MCF 10A (cell line): ENCODE results near the gene PTPN3. TPM values are rescaled to one million over a fixed set of nuclear protein-coding genes. Genes with fewer than 3 reads are reported as not detected.

ENCODE experiments used
- BruUV-seq: library from RNA; stranded (reverse); fragments of 400-500 nt; replicated peaks from 2 replicates; lab custom pipeline; 2021; lab: Mats Ljungman, UMichigan
- CTCF ChIA-PET: fragments of 300-600 bp; sonication (Branson Sonifier 250); formaldehyde crosslinking; extraction: SDS; loops from one replicate; lab custom pipeline; 2021; ENCODE audit warnings: antibody characterized with exemption, inconsistent platforms; lab: Yijun Ruan, JAX
- POLR2A ChIA-PET: fragments of 300-600, 350-650 bp; sonication (Branson Sonifier 250); formaldehyde crosslinking; extraction: SDS; loops from one replicate; lab custom pipeline; 2020; ENCODE audit warnings: antibody characterized with exemption, inconsistent platforms; lab: Yijun Ruan, JAX
- DNase-seq: peaks from one replicate; pipeline ENCODE4 v3.0.0-alpha.2; 2018; ENCODE audit not compliant: unreplicated experiment
- H3K27ac Mint-ChIP-seq: one replicate; pipeline ENCODE4 v1.8.0; 2022; ENCODE audit warnings: mild to moderate bottlenecking, low read depth, mixed read lengths; ENCODE audit not compliant: unreplicated experiment
- H3K27me3 Mint-ChIP-seq: one replicate; pipeline ENCODE4 v1.8.0; 2022; ENCODE audit warnings: mixed read lengths; ENCODE audit not compliant: insufficient read depth, unreplicated experiment
- H3K36me3 Mint-ChIP-seq: one replicate; pipeline ENCODE4 v1.8.0; 2022; ENCODE audit warnings: mild to moderate bottlenecking, moderate library complexity, mixed read lengths; ENCODE audit not compliant: insufficient read depth, unreplicated experiment
- H3K4me1 Mint-ChIP-seq: one replicate; pipeline ENCODE4 v1.8.0; 2022; ENCODE audit warnings: mixed read lengths; ENCODE audit not compliant: insufficient read depth, unreplicated experiment
- H3K4me3 Mint-ChIP-seq: one replicate; pipeline ENCODE4 v1.8.0; 2022; ENCODE audit warnings: mild to moderate bottlenecking, moderate library complexity, mixed read lengths; ENCODE audit not compliant: unreplicated experiment
- H3K9me3 Mint-ChIP-seq: one replicate; pipeline ENCODE4 v1.8.0; 2022; ENCODE audit warnings: mixed read lengths; ENCODE audit not compliant: unreplicated experiment
- intact Hi-C: fragments of 100-400 bp; cut with micrococcal nuclease; formaldehyde crosslinking; loops from 2 replicates; pipeline ENCODE4 v1.14.1; 2022
- total RNA-seq: library from RNA; stranded (reverse); gene quantifications from 2 replicates; pipeline ENCODE4 v1.2.3, GENCODE V29; 2022
- TF ChIP-seq, protein P1 (sequence below): fragments of 200-600 bp; IDR thresholded peaks from one replicate; pipeline ENCODE4 v1.8.0; 2022; ENCODE audit warnings: antibody characterized with exemption, mild to moderate bottlenecking; ENCODE audit not compliant: unreplicated experiment

The PTPN3 gene
- total RNA-seq, 1 experiment from 2014 or later = 6.9 TPM

DNA sequence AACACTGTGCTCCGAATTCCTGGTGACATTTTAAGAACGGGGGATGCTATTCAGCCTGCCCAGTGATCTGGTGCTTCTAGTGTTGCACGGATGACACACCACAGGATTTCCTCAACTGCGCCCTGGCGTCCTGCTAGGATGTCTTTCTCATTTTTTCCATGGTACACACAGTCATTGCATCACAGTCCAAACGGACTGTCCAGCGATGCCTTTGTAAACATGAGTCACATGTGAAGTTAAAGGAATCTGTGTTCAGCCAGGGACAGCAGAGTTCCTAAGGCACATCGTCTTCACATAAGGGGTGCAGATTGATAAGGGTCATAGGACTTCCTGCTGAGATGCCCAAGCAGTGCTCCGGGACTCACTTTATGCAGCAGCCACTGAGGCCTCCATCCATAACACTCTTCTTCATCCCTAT, 9.3 kb upstream of the PTPN3 start:
- no TSS peak for BruUV-seq
- ChIA-PET CTCF (interaction anchor here (0.6 to 2.3 kb wide), 2 partner anchors 11 to 1954 kb away, joined by 4 to 6 read pairs; no protein-coding TSS in a partner anchor), POLR2A (interaction anchor here (3.3 kb wide), 1 partner anchor 10 kb away, joined by 13 read pairs; the partner anchor contains the start of gene PTPN3)
- DNase-seq = peak; percentile 89
- H3K36me3 Mint-ChIP-seq = no peaks in the 10 kb centered on the region
- no peaks in the 10 kb centered on the region for H3K9me3 Mint-ChIP-seq
- intact Hi-C loops = no loop called here
- TF ChIP-seq, protein P1, sequence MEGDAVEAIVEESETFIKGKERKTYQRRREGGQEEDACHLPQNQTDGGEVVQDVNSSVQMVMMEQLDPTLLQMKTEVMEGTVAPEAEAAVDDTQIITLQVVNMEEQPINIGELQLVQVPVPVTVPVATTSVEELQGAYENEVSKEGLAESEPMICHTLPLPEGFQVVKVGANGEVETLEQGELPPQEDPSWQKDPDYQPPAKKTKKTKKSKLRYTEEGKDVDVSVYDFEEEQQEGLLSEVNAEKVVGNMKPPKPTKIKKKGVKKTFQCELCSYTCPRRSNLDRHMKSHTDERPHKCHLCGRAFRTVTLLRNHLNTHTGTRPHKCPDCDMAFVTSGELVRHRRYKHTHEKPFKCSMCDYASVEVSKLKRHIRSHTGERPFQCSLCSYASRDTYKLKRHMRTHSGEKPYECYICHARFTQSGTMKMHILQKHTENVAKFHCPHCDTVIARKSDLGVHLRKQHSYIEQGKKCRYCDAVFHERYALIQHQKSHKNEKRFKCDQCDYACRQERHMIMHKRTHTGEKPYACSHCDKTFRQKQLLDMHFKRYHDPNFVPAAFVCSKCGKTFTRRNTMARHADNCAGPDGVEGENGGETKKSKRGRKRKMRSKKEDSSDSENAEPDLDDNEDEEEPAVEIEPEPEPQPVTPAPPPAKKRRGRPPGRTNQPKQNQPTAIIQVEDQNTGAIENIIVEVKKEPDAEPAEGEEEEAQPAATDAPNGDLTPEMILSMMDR = no peak
- no peaks in the 10 kb centered on the region for H3K27me3 Mint-ChIP-seq
- H3K4me1 Mint-ChIP-seq = peaks cover 14% of the 10 kb centered on the region
- H3K4me3 Mint-ChIP-seq = no peak overlapping the region
- H3K27ac Mint-ChIP-seq = no peak overlapping the region

DNA sequence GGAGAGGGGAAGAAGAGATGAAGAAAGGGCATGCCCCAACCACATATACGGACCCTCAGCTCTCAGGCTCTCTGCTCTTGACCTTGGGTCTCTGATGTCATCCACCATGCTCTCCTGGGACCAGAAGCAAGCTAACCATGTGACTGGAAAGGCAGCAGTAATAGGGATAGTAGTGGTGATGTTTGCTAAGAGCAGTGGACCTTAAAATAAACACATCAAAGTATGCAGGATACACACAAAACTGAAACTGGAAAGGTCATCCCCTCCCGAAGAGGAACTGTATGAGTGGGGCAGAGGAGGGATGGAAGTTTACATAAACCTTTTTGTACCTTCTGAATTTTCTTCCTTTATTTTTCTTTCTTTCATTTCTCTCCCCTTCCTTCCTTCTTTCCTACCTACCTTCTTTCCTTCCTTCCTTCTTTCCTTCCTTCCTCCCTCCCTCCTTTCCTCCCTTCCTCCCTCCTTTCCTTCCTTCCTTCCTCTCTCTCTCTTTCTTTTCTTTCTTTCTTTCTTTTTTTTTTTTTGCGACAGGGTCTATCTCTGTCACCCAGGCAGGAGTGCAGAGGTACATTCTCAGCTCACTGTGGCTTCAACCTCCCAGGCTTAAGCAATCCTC, 8.1 kb upstream of the PTPN3 start:
- intact Hi-C loops = no loop called here
- ChIA-PET POLR2A (interaction anchor here (1.1 kb wide), 1 partner anchor 11 kb away, joined by 3 read pairs; no protein-coding TSS in a partner anchor), CTCF (interaction anchor here (0.9 to 1.2 kb wide), 3 partner anchors 10 to 68 kb away, joined by 3 to 5 read pairs (median 4); no protein-coding TSS in a partner anchor)
- TF ChIP-seq, protein P1 = no peak
- DNase-seq = no peak
- no peaks in the 10 kb centered on the region for H3K9me3 Mint-ChIP-seq
- H3K27me3 Mint-ChIP-seq = peaks cover 11% of the 10 kb centered on the region
- no TSS peak for BruUV-seq
- H3K27ac Mint-ChIP-seq = no peak overlapping the region
- peaks cover 14% of the 10 kb centered on the region for H3K4me1 Mint-ChIP-seq
- H3K36me3 Mint-ChIP-seq = no peaks in the 10 kb centered on the region
- H3K4me3 Mint-ChIP-seq = no peak overlapping the region

DNA sequence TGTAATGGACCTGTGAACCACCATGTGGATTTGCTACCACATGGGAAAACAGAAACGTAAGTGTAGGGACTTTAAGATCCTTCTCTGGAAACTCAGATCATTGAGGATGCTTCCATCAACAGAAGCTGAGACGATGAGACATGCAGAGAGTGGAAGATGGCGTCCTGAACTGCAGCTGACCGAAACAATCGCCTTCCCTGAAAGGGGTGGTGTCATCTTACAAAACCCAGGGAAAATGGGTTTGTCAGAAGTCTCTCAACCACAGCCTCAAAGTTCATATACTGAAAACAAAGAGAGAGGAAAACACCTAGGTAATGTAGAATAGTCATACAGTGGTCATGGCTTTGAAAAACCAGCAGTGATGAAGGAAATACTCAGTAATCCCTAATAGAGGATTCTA, 6.6 kb upstream of the PTPN3 start:
- DNase-seq = no peak
- no TSS peak for BruUV-seq
- H3K36me3 Mint-ChIP-seq = no peaks in the 10 kb centered on the region
- H3K9me3 Mint-ChIP-seq = no peaks in the 10 kb centered on the region
- TF ChIP-seq, protein P1 = no peak
- H3K27ac Mint-ChIP-seq = no peak overlapping the region
- H3K27me3 Mint-ChIP-seq = peaks cover 15% of the 10 kb centered on the region
- peaks cover 14% of the 10 kb centered on the region for H3K4me1 Mint-ChIP-seq
- no peak overlapping the region for H3K4me3 Mint-ChIP-seq
- intact Hi-C loops = no loop called here
- POLR2A ChIA-PET = no interaction called here
- CTCF ChIA-PET = no interaction called here

DNA sequence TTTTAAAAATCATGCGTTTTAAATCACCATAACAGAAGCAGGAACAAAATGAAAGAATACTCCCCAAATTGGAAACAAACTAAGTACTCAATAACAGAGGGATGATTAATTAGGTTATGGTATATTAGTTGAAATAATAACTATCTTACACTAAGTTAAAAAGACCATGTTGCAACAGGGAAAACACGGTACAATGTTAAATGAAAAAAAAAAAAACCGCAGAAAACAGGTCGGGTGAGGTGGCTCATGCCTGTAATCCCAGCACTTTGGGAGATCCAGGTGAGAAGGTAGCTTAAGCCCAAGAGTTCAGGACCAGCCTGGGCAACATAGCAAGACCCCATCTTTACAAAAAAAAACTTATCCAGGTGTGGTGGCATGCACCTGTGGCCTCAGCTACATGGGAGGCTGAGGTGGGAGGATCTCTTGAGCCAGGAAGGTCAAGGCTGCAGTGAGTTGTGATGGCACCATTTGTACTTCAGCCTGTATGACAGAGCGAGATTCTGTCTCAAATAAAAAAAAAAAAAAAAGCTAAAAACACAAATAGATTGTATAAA, 2.4 kb upstream of the PTPN3 start:
- H3K27me3 Mint-ChIP-seq = peaks cover 27% of the 10 kb centered on the region
- BruUV-seq = no TSS peak
- H3K4me3 Mint-ChIP-seq = no peak overlapping the region
- intact Hi-C loops = no loop called here
- no peaks in the 10 kb centered on the region for H3K36me3 Mint-ChIP-seq
- TF ChIP-seq, protein P1 = no peak
- no peaks in the 10 kb centered on the region for H3K9me3 Mint-ChIP-seq
- DNase-seq = no peak
- H3K27ac Mint-ChIP-seq = no peak overlapping the region
- peaks cover 8% of the 10 kb centered on the region for H3K4me1 Mint-ChIP-seq
- ChIA-PET CTCF (interaction anchor here (0.5 to 2.8 kb wide), 10 partner anchors 10 to 601 kb away, joined by 3 to 7 read pairs (median 3); no protein-coding TSS in a partner anchor), POLR2A (interaction anchor here (0.6 to 1.1 kb wide), 3 partner anchors 10 to 51 kb away, joined by 3 read pairs; no protein-coding TSS in a partner anchor)
